AG09309 (cell line): Measurements from ENCODE around the gene MICAL1.

ENCODE experiments used
- DNase-seq: peaks from one replicate; pipeline ENCODE4 v3.0.0-alpha.2; 2010; ENCODE audit warnings: low read depth
- H3K4me3 ChIP-seq: 2 replicates; pipeline ENCODE4 v1.5.1; 2011; ENCODE audit warnings: mild to moderate bottlenecking, low read depth, low read length, moderate library complexity; ENCODE audit not compliant: control insufficient read depth
- TF ChIP-seq, protein P1 (sequence below): IDR thresholded peaks from 2 replicates; pipeline ENCODE4 v1.5.1; 2011; ENCODE audit warnings: mild to moderate bottlenecking, low read depth, low read length, inconsistent platforms; ENCODE audit not compliant: insufficient read depth, control insufficient read depth; ENCODE audit errors: missing control alignments

Gene MICAL1

DNA sequence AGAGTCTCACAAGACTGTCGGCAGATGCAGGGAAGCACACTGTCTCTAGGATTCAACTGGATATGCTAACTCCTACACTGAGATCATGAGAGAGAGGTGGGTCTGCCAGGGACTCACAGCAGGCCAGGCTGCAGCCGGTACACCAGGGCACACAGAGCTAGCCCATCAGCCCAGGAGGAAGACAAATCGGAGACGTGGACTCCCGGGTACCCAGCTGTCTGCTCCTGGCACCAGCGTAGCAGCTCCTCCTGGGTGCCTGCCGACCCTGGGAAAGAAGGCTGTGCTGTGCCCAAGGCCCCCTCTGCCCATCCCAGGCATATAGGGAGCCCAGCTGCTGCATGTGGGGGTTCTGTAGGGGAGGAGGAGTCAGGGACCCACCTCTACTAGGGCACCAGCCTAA, 7.0 kb downstream of the MICAL1 start:
- no peak for DNase-seq
- TF ChIP-seq, protein P1, sequence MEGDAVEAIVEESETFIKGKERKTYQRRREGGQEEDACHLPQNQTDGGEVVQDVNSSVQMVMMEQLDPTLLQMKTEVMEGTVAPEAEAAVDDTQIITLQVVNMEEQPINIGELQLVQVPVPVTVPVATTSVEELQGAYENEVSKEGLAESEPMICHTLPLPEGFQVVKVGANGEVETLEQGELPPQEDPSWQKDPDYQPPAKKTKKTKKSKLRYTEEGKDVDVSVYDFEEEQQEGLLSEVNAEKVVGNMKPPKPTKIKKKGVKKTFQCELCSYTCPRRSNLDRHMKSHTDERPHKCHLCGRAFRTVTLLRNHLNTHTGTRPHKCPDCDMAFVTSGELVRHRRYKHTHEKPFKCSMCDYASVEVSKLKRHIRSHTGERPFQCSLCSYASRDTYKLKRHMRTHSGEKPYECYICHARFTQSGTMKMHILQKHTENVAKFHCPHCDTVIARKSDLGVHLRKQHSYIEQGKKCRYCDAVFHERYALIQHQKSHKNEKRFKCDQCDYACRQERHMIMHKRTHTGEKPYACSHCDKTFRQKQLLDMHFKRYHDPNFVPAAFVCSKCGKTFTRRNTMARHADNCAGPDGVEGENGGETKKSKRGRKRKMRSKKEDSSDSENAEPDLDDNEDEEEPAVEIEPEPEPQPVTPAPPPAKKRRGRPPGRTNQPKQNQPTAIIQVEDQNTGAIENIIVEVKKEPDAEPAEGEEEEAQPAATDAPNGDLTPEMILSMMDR: no peak
- H3K4me3 ChIP-seq: no peak overlapping the region

DNA sequence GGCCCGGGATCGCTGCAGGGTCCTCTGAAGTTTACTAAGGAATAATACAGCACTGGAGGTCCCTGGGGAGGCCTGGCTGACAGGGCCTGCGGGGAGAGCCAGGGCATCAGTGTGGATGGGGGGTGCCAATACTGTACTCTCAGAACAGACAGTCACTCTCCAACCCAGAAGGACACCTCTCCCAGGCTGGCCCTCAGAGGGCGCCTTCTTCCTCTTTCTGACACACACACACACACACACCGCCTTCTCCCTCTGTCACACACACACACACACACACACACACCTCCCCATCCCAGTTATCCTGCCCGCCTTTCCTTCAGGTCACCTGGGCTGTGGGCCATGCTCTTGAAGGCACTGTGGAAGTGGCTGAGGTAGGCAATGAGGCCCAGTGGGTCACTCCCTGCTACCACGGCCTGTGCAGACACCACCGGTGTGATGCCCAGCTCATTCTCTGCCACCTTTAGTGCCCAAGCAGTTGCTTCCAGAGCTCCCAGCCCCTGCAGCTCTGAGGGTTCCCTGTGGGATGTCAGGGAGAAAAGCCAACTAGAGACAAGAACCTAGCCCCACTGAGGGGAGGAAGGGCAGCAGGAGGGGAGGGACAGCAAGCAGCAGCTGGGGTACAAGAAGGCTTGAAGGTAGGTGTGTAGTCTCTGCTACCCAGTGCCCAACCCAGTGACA, 7.6 kb downstream of the MICAL1 start:
- TF ChIP-seq, protein P1: no peak
- no peak overlapping the region for H3K4me3 ChIP-seq
- no peak for DNase-seq

DNA sequence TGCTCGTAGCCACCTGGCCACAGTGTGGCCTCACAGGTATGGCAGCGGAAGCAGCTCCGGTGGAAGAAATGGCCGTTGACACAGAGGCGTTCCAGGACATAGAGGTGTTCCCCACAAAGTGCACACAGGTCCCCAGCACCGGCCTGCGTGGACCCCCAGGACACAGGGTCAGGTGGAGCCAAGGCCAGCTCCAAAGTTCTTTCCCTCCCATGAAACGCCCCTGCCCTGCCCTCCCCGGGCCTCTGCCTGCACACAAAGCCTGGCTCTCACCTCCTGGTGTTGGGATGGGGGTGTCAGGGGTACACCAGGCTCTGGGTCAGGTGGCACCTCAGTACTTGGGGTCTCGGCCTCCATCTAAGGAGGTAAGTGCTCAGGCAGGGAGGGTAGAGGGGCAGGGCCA, 8.5 kb downstream of the MICAL1 start:
- no peak overlapping the region for H3K4me3 ChIP-seq
- DNase-seq: no peak
- TF ChIP-seq, protein P1: no peak

DNA sequence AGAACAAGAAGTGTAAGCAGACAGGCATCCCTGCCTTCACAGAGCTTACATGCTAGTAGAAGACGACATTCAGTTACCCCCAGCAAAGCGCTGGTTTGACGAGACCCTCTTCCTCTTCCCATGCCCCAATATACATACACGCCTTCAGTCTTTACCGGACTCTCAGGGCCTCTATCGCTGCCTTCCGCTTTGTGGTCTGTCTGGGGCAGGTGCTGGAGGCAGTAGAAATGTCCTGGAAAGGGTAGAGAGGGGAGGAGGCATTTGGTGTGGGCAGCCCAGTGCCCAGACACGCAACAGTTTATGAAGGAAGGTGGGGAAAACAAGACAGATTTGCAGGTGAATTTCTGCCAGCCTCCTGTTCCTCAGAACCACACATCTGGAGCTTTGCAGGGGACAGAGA, 9.0 kb downstream of the MICAL1 start:
- TF ChIP-seq, protein P1: no peak

GRCh38 chr6:109446072-109446471, 9.5 kb downstream of the MICAL1 start:
- no peak for DNase-seq
- TF ChIP-seq, protein P1: no peak

More for the DNA sequence above, 9.0 kb downstream of the MICAL1 start:
- no peak for DNase-seq
- H3K4me3 ChIP-seq: no peak overlapping the region

DNA sequence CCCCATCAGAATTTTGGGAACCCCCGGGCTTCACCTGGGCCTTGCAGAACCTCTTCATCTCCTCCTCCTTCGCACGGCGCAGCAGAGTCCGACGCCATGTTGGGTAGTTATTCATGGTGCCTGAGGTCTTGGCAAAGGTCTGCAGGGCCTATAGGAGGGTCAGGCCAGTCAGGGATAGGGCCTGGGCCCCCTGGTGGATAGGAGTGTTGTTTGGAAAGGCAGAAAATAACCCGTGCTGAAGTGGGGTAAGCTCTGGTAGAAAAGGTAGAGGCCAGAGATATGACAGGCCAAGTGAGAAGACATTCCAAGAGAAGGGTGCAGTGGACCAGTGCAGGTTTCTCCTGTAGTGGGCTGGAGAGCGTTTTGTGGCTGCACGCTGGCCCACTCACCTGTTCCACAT, 10.2 kb downstream of the MICAL1 start:
- H3K4me3 ChIP-seq: no peak overlapping the region
- DNase-seq: no peak
- TF ChIP-seq, protein P1: no peak

More at GRCh38 chr6:109446072-109446471, 9.5 kb downstream of the MICAL1 start:
- H3K4me3 ChIP-seq: no peak overlapping the region

DNA sequence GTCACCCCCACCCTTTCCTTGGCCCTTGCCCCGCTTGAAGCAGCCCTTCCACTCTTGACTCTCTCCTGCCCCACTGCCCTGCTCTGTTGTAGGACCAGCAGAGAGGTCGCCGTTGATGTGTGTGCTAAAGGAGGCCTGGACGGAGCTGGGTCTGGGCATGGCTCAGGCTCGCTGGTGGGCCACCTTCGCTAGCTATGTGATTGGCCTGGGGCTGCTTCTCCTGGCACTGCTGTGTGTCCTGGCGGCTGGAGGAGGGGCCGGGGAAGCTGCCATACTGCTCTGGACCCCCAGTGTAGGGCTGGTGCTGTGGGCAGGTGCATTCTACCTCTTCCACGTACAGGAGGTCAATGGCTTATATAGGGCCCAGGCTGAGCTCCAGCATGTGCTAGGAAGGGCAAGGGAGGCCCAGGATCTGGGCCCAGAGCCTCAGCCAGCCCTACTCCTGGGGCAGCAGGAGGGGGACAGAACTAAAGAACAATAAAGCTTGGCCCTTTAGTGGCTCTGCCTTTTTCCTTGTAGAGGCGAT, 12.1 kb downstream of the MICAL1 start:
- TF ChIP-seq, protein P1: no peak
- no peak overlapping the region for H3K4me3 ChIP-seq
- no peak for DNase-seq
